Measurements from ENCODE around the gene MAB21L1.

The MAB21L1 gene

GRCh38 chr13:35479706-35480105, 3.2 kb upstream of the MAB21L1 start:
- no peak for DNase-seq (ENCODE audit: low read depth)

- no peak for DNase-seq (ENCODE audit: low read depth)
Measured at GRCh38 chr13:35479038-35479492, 2.6 kb upstream of the MAB21L1 start.

DNA sequence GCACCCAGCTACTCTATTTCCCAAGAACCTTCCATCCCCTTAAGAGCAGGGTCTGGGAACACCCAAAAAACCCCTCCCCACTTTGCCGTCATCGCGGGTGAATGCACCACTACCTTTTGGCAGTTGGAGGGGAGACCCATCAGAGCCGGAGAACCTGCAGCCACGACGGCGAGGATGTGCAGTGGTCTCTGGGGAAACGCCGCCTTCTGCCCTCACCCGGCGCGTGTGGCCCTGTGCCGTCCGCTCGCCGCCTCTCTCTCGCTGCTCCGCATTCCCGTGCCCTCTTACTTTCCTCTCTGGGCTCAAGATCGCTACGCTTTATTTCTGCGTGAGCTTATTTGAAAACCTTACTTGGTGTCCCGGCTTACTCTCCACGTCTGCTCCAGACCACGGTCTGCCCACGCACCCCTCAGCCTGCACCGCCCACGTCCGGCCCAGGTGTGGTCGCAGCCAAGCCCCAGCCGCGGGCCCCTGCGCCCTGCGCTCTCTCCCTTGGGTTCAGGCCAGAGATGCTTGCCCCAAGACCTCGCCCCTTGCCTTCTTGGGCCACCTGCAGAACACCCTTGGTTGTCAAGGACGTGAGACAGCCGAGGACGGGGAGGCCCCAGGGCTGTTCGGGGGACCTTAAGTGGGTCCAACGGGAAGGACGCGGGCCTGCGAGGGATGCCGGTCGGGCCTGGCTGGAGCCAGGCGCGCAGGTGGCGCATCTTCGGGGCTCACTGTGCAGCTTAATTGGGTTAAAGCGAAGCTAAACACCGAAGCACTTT, 2.0 kb upstream of the MAB21L1 start:
- no peak for DNase-seq (ENCODE audit: low read depth)

DNA sequence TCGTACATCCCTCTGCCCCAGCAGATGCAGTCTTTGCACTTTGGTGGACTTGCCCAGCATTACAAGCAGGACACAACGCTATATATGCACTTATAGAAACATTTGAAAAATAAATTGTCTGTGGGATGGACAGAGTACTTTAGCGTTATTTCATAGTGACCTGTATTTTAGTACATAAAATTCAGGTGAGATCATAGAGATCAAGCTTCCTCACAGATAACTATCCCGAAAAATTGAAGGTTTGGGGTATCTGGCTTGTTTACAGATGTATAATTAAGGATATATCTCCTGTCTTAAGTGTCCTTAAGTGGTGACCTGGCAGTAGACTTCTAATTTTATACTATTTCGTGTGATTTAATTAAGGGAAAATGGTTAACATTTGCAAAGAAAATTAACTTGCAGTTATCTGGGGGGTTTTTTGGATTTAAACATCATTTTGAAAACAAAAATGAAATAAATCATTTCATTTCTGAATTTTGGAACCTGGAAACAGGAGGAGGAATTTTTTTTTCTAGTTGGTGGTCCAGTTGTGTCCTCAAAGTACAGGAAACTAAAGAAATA, 977 bp upstream of the MAB21L1 start:
- no peak for DNase-seq (ENCODE audit: low read depth)

- no peak for DNase-seq (ENCODE audit: low read depth)
Measured at GRCh38 chr13:35475212-35475959, 1.1 kb downstream of the MAB21L1 start.

- DNase-seq (ENCODE audit: low read depth), result no peak
Measured at GRCh38 chr13:35474496-35475211, 1.8 kb downstream of the MAB21L1 start.

- no peak for DNase-seq (ENCODE audit: low read depth)
Measured at GRCh38 chr13:35473802-35474201, 2.7 kb downstream of the MAB21L1 start.

DNA sequence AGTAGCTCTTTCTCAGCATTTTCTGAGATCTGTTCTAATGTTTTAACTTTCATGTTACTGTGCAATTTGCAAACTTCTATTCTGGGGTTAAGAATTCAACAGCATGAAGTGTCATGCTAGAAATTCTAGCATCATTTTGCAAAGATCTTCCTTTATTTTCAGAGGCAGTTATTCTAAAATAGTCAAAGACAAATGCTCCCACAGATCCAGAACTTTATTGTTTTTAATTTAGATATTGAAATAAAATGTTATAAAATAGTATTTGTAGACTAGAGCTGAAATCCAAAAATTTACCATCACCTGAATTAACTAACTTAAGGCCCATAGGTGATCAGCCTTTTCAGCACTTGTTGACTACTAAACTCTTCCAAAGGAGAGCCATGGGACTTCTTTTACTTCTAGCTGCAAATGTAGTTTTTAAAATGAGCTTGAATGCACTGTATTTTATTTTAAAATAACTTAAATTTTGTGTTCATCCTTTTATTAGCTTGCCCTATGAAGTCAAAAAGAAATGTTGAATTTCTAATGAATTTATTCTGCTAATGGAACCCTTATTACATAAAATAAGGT, 3.2 kb downstream of the MAB21L1 start:
- DNase-seq (ENCODE audit: low read depth), result no peak

DNA sequence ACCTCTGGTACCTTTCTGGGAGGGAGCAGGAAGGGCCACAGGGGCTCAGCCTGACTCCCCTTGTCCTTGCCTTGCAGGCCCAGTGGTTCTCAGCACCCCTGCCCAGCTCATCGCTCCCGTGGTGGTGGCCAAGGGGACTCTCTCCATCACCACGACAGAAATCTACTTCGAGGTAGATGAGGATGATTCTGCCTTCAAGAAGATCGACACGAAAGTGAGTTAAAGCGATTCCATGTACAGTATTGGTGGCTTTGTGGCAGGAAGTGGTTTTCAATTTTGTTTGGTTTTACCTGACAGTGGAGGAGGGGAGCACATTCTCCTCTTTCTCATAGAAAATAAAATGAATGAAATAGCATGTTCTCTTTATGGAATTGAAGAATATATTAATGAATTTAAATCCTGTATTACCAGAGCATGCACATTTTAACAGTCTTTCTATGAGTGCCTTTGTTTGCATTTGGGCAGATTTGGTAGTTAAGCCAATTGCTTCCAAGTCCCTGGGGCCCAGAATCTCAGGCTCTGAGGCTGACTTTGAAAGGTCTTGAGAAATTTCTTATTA, 4.1 kb downstream of the MAB21L1 start:
- DNase-seq (ENCODE audit: low read depth), result no peak

DNA sequence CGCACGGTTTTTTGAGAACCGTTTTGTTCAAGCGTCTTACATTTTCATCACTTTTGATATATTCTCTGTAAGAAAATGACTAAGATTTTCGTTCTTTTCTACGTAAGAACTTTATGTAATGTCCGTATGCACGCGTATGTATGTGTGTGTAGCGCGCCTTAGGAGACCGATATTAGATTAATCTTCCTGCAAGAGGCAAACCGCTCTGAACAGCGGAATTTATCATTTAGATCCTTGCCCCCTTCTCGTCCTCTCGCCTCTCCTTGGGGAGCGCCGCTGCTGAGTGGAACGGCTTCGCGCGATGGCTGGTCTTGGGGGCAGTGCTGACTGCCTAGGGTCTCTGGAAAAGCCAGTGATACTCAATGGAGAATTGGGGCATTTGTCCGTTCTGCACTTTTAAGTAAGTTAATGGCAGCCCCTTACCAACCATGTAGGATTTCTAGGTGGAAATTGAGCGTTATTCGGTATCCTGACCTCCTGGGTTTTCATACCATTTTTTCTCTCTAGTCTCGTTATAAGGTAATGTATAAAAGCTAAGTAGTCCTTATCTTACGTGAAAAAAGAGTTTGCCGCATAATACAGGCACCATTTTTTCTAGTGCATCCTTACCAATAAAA, 4.7 kb downstream of the MAB21L1 start:
- DNase-seq (ENCODE audit: low read depth), result no peak

DNA sequence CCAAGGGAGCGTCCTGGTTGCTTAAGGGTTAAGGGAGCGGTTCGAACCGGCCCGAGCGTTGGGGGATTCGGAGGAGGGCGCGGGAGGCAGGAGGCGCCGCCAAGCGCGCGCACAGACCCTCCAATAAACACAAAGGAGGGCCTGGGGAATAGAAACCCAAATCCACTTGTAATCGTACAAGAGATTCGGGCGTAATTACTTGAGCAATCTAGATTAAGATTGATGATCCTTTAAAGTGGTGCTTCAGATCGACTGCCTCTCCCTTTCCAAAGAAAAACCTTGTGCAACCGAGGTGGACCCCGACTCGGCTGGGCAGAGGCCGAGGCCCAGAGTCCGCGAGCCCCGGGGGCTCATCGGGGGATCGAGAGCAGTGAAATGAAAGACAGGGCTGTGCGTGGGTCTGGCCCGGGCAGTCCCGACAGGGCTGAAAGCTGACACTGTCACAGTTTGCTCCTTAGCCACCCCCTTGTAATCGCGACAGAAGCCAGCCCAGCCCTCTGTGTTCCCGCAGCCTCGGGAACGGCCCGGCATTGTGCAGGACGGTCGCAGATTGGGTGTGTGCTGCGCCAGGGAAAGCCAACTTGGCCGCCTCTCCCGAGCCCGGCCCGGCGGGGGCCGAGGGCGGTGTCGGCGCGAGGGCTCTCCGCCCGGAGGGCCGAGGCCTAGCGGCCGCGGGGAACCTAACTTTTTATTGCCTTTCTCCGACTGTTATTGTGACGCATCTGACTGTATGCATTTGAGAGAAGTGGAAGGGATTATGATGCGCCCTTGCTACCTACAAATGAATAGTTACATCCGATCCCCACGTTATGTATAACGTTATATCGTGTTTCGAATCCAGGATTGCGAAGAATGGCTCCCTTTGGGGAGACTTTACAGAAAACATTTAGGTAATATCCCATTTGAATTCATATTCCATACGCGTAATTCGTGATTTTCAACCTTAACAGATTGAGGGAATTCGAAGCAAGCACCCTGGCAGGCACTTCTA, 5.5 kb downstream of the MAB21L1 start:
- no peak for DNase-seq (ENCODE audit: low read depth)

GRCh38 chr13:35469806-35470525, 6.5 kb downstream of the MAB21L1 start:
- DNase-seq (ENCODE audit: low read depth), result no peak

GRCh38 chr13:35468195-35468594, 8.3 kb downstream of the MAB21L1 start:
- DNase-seq (ENCODE audit: low read depth), result no peak

DNA sequence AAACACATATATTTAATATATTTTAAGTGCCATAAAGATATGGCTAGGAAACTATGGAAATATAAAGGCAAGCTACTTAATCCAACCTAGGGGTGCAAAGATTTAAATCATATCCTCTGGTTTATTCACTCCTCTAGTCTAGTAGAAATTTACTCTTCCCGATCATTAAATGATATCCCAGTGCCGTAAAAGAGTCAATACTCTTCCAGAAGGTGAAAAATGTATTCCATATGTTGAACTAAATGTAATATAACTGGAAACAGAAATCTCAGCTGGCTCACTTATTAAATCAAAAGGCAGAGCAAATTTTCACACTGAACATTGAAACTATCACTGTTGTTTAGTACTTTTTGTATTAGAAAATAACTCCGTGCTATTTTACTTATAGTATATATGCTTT, 11.1 kb downstream of the MAB21L1 start:
- DNase-seq (ENCODE audit: low read depth), result no peak

DNA sequence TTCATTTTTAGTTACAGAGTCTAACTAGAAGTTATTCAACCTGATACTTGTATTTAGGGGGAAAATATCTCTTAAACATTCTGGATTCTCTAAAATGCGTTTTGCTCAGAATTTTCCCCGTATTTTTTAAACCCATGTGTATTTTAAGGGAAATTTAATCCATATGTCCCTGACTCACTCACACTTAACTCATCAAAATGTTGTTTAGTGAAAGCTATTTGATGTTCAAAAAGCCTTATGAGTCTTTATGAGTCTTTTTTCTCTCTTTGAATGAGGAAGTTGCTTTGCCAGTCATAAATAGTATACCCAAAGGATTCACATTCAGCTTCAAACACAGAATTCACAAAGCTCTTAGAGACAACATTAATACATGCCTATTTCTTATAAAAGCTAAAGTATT, 16.4 kb downstream of the MAB21L1 start:
- DNase-seq (ENCODE audit: low read depth), result no peak

DNA sequence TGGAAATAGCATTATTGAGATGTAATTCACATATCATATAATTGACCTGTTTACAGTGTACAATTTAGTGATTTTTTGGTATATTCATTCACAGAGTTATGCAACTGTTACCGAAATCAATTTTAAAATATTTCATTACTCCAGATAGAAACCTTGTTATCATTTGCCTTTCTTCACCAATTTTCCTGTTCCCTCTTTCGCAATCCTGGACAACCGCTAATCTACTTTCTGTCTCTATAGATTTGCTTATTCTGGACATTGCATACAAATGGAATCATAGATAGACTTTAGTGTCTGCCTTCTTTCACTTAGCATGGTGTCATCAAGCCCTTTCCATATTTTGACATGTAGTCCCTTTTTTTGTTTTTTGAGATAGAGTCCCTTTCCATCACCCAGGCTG, 19.2 kb downstream of the MAB21L1 start:
- no peak for DNase-seq (ENCODE audit: low read depth)

GRCh38 chr13:35455022-35455421, 21.5 kb downstream of the MAB21L1 start:
- DNase-seq (ENCODE audit: low read depth), result no peak

- no peak for DNase-seq (ENCODE audit: low read depth)
Measured at GRCh38 chr13:35449821-35450220, 26.7 kb downstream of the MAB21L1 start.

- no peak for DNase-seq (ENCODE audit: low read depth)
Measured at GRCh38 chr13:35448465-35448864, 28.0 kb downstream of the MAB21L1 start.

Measured in stimulated activated CD8-positive, alpha-beta memory T cell treated with anti-CD3 and anti-CD28 coated beads, Interleukin-15, amount 100 ng/mL, for 24 hours (primary cell).